PFSK-1 (cell line): ENCODE results near the gene CA12.

Source experiments
- FOXP2 ChIP-seq: optimal IDR thresholded peaks from 2 replicates; pipeline ENCODE3; 2011; ENCODE audit warnings: borderline replicate concordance, control low read depth, inconsistent platforms; ENCODE audit not compliant: insufficient read depth; ENCODE audit errors: extremely low read length, extremely low read depth
- POLR2AphosphoS5 ChIP-seq: IDR thresholded peaks from 2 replicates; pipeline ENCODE4 v1.6.1; 2012; ENCODE audit warnings: low read depth, mild to moderate bottlenecking, control low read depth, low read length, moderate library complexity
- REST ChIP-seq, 2 experiments: IDR thresholded peaks; 2 replicates each; pipeline versions ENCODE4 v1.6.1 to v1.8.0; 2011 to 2012; ENCODE audit warnings: low read depth in 2 of 2, low read length in 2 of 2, control low read depth in 1 of 2, inconsistent platforms in 1 of 2, mild to moderate bottlenecking in 1 of 2, moderate library complexity in 1 of 2; ENCODE audit not compliant: insufficient read depth in 1 of 2
- SIN3A ChIP-seq: IDR thresholded peaks from 2 replicates; pipeline ENCODE4 v1.6.1; 2012; ENCODE audit warnings: mild to moderate bottlenecking, low read length, moderate library complexity, borderline replicate concordance; ENCODE audit not compliant: insufficient read depth
- TAF1 ChIP-seq: IDR thresholded peaks from 2 replicates; pipeline ENCODE4 v1.6.1; 2012; ENCODE audit warnings: low read length, control low read depth, borderline replicate concordance; ENCODE audit not compliant: insufficient read depth

The CA12 gene

GRCh38 chr15:63322541-63322940 lies 59.1 kb downstream of the CA12 start:
- no peak for TF ChIP-seq POLR2AphosphoS5
- no peak for TF ChIP-seq SIN3A
- TF ChIP-seq TAF1 = no peak
- TF ChIP-seq FOXP2 = no peak

GRCh38 chr15:63321462-63321861 lies 60.2 kb downstream of the CA12 start:
- TF ChIP-seq POLR2AphosphoS5 = no peak
- TF ChIP-seq SIN3A = no peak
- no peak for TF ChIP-seq FOXP2
- TF ChIP-seq REST (IDR thresholded peaks at IDR 0.05; ENCODE audit: insufficient read depth in 1 of 2, low read depth in 2 of 2, low read length in 2 of 2) = no peak
- no peak for TF ChIP-seq TAF1

- TF ChIP-seq REST (IDR thresholded peaks at IDR 0.05; ENCODE audit: insufficient read depth in 1 of 2, low read depth in 2 of 2, low read length in 2 of 2) (no peak), POLR2AphosphoS5 (no peak), FOXP2 (no peak), SIN3A (no peak), TAF1 (no peak)
Measured at GRCh38 chr15:63319065-63319464, 62.6 kb downstream of the CA12 start.

GRCh38 chr15:63318344-63318743 lies 63.3 kb downstream of the CA12 start:
- no peak for TF ChIP-seq TAF1

- no peak for TF ChIP-seq FOXP2
- no peak for TF ChIP-seq REST (IDR thresholded peaks at IDR 0.05; ENCODE audit: insufficient read depth in 1 of 2, low read depth in 2 of 2, low read length in 2 of 2)
- TF ChIP-seq SIN3A = no peak
- TF ChIP-seq TAF1 = no peak
- no peak for TF ChIP-seq POLR2AphosphoS5
Measured at GRCh38 chr15:63314409-63314808, 67.2 kb downstream of the CA12 start.

GRCh38 chr15:63313825-63314224 lies 67.8 kb downstream of the CA12 start:
- TF ChIP-seq POLR2AphosphoS5 (no peak), SIN3A (no peak), REST (IDR thresholded peaks at IDR 0.05; ENCODE audit: insufficient read depth in 1 of 2, low read depth in 2 of 2, low read length in 2 of 2) (no peak), TAF1 (no peak), FOXP2 (no peak)
